ENCODE results near the gene KIAA0319L. TPM values are rescaled to one million over a fixed set of nuclear protein-coding genes. Genes with fewer than 3 reads are reported as not detected.

The KIAA0319L gene
- total RNA-seq, 1 experiment from 2014 or later, result 46.4 TPM

DNA sequence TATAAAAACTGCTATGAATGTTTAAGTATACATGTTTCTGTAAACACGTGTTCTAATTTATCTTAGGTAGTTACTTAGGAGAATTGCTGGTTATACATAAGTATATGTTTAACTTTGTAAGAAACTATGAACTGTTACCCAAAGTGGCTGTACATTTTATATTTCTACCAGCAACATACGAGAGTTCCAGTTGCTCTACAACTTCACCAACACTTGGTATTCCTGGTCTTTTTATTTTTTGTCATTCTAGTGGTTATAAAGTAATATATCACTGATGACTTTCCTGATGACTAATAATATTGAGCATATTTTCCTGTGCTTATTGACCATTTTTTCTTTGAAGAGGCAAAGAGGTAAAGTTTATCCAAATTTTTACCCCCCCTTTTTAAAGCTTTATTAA is 76.0 kb downstream of the KIAA0319L start:
- Histone ChIP-seq H3K79me1 (ENCODE audit: insufficient read depth, low read depth, low read length, poor library complexity, severe bottlenecking) (peaks cover 3% of the 10 kb centered on the region), H3K56ac (ENCODE audit: insufficient read length, low read depth, low read length) (no peak overlapping the region), H3K4me1 (ENCODE audit: insufficient read depth, low read length) (no peaks in the 10 kb centered on the region), H2BK12ac (ENCODE audit: insufficient read length, low read depth, low read length) (no peak overlapping the region), H3K9me3 (ENCODE audit: control insufficient read depth, low read depth, low read length) (no peaks in the 10 kb centered on the region), H4K8ac (replicated peaks; ENCODE audit: insufficient read length, low read depth, low read length) (no peak overlapping the region), H3K23ac (ENCODE audit: insufficient read length, low read depth, low read length) (no peak overlapping the region), H3T11ph (ENCODE audit: low read length) (no peak overlapping the region), H2AK5ac (ENCODE audit: insufficient read length, low read length) (no peak overlapping the region), H4K5ac (ENCODE audit: insufficient read length, low read depth, low read length) (no peak overlapping the region), H4K91ac (ENCODE audit: insufficient read length, low read depth, low read length) (no peak overlapping the region), H3K27me3 (ENCODE audit: insufficient read depth, low read length) (no peaks in the 10 kb centered on the region), H4K20me1 (ENCODE audit: control insufficient read depth, insufficient read depth, insufficient read length) (no peaks in the 10 kb centered on the region), H2BK20ac (ENCODE audit: low read depth, low read length, poor library complexity, severe bottlenecking) (no peak overlapping the region), H2BK5ac (ENCODE audit: insufficient read length, low read length) (no peak overlapping the region), H3K79me2 (ENCODE audit: insufficient read depth, low read length) (no peaks in the 10 kb centered on the region), H3K9ac (ENCODE audit: extremely low read depth, insufficient read length, low read length) (no peak overlapping the region), H3K4ac (ENCODE audit: low read depth, low read length) (no peak overlapping the region), H3K18ac (ENCODE audit: insufficient read length, low read depth, low read length) (no peak overlapping the region), H2AFZ (ENCODE audit: low read length) (no peak overlapping the region), H2BK120ac (ENCODE audit: low read depth, low read length, poor library complexity, severe bottlenecking) (no peak overlapping the region), H3K23me2 (ENCODE audit: insufficient read length, low read depth, low read length, poor library complexity, severe bottlenecking) (no peaks in the 10 kb centered on the region), H3K27ac (ENCODE audit: insufficient read length, low read depth, low read length) (no peak overlapping the region), H3K14ac (ENCODE audit: insufficient read depth, low read length) (no peak overlapping the region), H3K4me2 (ENCODE audit: insufficient read depth, insufficient read length, low read length) (no peak overlapping the region), H2BK15ac (ENCODE audit: low read depth, low read length) (no peak overlapping the region)
- Mint-ChIP-seq H3K4me1 (no peaks in the 10 kb centered on the region), H3K9me3 (no peaks in the 10 kb centered on the region; a peak in 1 of 5 replicates), H3K36me3 (ENCODE audit: insufficient read depth in 1 of 3, low read depth in 3 of 3) (peaks cover 16 to 20% (median 19%) of the 10 kb centered on the region in 3 experiments), H3K27ac (no peak overlapping the region), H3K4me3 (no peak overlapping the region), H3K27me3 (ENCODE audit: low read depth) (no peaks in the 10 kb centered on the region)
- no peak for DNase-seq
- no CpG with 5 or more reads among the region's 2 CpGs for WGBS (ENCODE audit: extremely low coverage, insufficient read length, low lambda C conversion rate)
- TF ChIP-seq, protein P1, sequence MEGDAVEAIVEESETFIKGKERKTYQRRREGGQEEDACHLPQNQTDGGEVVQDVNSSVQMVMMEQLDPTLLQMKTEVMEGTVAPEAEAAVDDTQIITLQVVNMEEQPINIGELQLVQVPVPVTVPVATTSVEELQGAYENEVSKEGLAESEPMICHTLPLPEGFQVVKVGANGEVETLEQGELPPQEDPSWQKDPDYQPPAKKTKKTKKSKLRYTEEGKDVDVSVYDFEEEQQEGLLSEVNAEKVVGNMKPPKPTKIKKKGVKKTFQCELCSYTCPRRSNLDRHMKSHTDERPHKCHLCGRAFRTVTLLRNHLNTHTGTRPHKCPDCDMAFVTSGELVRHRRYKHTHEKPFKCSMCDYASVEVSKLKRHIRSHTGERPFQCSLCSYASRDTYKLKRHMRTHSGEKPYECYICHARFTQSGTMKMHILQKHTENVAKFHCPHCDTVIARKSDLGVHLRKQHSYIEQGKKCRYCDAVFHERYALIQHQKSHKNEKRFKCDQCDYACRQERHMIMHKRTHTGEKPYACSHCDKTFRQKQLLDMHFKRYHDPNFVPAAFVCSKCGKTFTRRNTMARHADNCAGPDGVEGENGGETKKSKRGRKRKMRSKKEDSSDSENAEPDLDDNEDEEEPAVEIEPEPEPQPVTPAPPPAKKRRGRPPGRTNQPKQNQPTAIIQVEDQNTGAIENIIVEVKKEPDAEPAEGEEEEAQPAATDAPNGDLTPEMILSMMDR (conservative IDR thresholded peaks at IDR 0.05), result no peak

Data from H9 (cell line).